Left lung (tissue), 10 donors: Measurements from ENCODE around the gene ASB3. TPM values are rescaled to one million over a fixed set of nuclear protein-coding genes. Genes with fewer than 3 reads are reported as not detected.
A peak's percentile ranks its signal among the peaks of the same experiment; 100 is the strongest.
"Not testable (repeated sequence)": the region's sequence is repeated elsewhere in the genome, so short reads cannot be mapped to it uniquely, and the experiment has no call there.

Experiments used
- ATAC-seq: fragments of 200-7000 bp; cut with Tn5 transposase; one replicate; pipeline ENCODE4 v1.9.1; 2020; ENCODE audit warnings: moderate library complexity
- DNase-seq, 4 donors: peaks; one replicate each; pipeline ENCODE4 v3.0.0-alpha.2; 2013 to 2020
- H3K27ac ChIP-seq, 2 donors: fragments of 200-600 bp; sonication (generic) in 1 of 2; one replicate each; pipeline versions ENCODE4 v1.5.0 to v1.8.0; 2020 to 2021
- H3K27me3 ChIP-seq, 2 donors: fragments of 200-600 bp; sonication (generic) in 1 of 2; one replicate each; pipeline versions ENCODE4 v1.5.0 to v1.8.0; 2020 to 2021
- H3K36me3 ChIP-seq, 2 donors: fragments of 200-600 bp; sonication (generic) in 1 of 2; one replicate each; pipeline versions ENCODE4 v1.5.0 to v1.8.0; 2020 to 2021
- H3K4me1 ChIP-seq, 2 donors: fragments of 200-600 bp; one replicate each; pipeline ENCODE4 v1.8.0; 2021
- H3K4me3 ChIP-seq, 2 donors: fragments of 200-600 bp; sonication (generic) in 1 of 2; one replicate each; pipeline versions ENCODE4 v1.5.0 to v1.8.0; 2020 to 2021; ENCODE audit warnings: mild to moderate bottlenecking in 1 of 2
- H3K9me3 ChIP-seq, 2 donors: fragments of 200-600 bp; sonication (generic) in 1 of 2; one replicate each; pipeline versions ENCODE4 v1.5.0 to v1.8.0; 2020 to 2021
- CTCF ChIP-seq, 2 donors: fragments of 200-600 bp; sonication (generic) in 1 of 2; IDR thresholded peaks; one replicate each; pipeline versions ENCODE4 v1.5.0 to v1.8.0; 2021; ENCODE audit warnings: antibody characterized with exemption in 2 of 2
- intact Hi-C, 2 donors: fragments of 100-400 bp; cut with DNase I; formaldehyde crosslinking; loops; one replicate each; pipeline versions ENCODE4 v1.11.2 to v1.14.2; 2022
- polyA plus RNA-seq, 6 donors: library from polyadenylated mRNA; unstranded; fragments of 120-200 nt; gene quantifications; one replicate each; pipeline ENCODE4 v1.2.1, GENCODE V29; 2013; ENCODE audit not compliant: insufficient read length in 6 of 6
- total RNA-seq, 2 donors: library from RNA; stranded (reverse); fragmentation: NEBNext Ultra II Directional; extraction: Animal tissue kit (Norgen Biotek cat#: 25700); gene quantifications; one replicate each; pipeline ENCODE4 v1.2.1, GENCODE V29; 2021
- donor health status: DM: no; HTN: yes; CAD: no.
- donor health status: DM: no; HTN: no; CAD: no.

ASB3 gene
- total and polyA plus RNA-seq, 8 donors, result 22.7 to 39.6 (median 31.3) TPM

GRCh38 chr2:53694096-53694771 is 92.5 kb downstream of the ASB3 start:
- H3K27me3 ChIP-seq, result no peaks in the 10 kb centered on the region
- no peaks in the 10 kb centered on the region for H3K9me3 ChIP-seq
- no peak overlapping the region for H3K27ac ChIP-seq
- DNase-seq (no peak), ATAC-seq (no peak)
- peaks cover 0 to 16% of the 10 kb centered on the region in 2 donors for H3K36me3 ChIP-seq
- no peaks in the 10 kb centered on the region for H3K4me1 ChIP-seq
- intact Hi-C loops, result no loop called here
- H3K4me3 ChIP-seq, result no peak overlapping the region
- no peak for TF ChIP-seq CTCF (IDR thresholded peaks at IDR 0.05)

- H3K4me3 ChIP-seq, result no peak overlapping the region
- no peak overlapping the region for H3K27ac ChIP-seq
- ATAC-seq (no peak), DNase-seq (no peak)
- no peak for TF ChIP-seq CTCF (IDR thresholded peaks at IDR 0.05)
- H3K9me3 ChIP-seq, result no peaks in the 10 kb centered on the region
- H3K27me3 ChIP-seq, result no peaks in the 10 kb centered on the region
- intact Hi-C loops, result no loop called here
- H3K4me1 ChIP-seq, result no peaks in the 10 kb centered on the region
- peaks cover 0 to 25% of the 10 kb centered on the region in 2 donors for H3K36me3 ChIP-seq
Measured at GRCh38 chr2:53690876-53691275, 95.9 kb downstream of the ASB3 start.

GRCh38 chr2:53672881-53673522 is 113.8 kb downstream of the ASB3 start:
- Histone ChIP-seq H3K4me3 (no peak overlapping the region), H3K27me3 (no peaks in the 10 kb centered on the region), H3K4me1 (no peaks in the 10 kb centered on the region), H3K9me3 (no peaks in the 10 kb centered on the region), H3K27ac (no peak overlapping the region), H3K36me3 (peaks cover 0 to 11% of the 10 kb centered on the region in 2 donors)
- TF ChIP-seq CTCF (IDR thresholded peaks at IDR 0.05), result no peak
- no peak for DNase-seq
- intact Hi-C loops, result no loop called here
- peak; percentile 50 for ATAC-seq

- Histone ChIP-seq H3K9me3 (peaks cover 0 to 2% of the 10 kb centered on the region in 2 donors), H3K36me3 (peaks cover 0 to 11% of the 10 kb centered on the region in 2 donors), H3K4me1 (no peaks in the 10 kb centered on the region), H3K4me3 (no peak overlapping the region), H3K27me3 (no peaks in the 10 kb centered on the region), H3K27ac (no peak overlapping the region)
- DNase-seq, result peak in 2 of 4 donors; percentile 27 to 56
- intact Hi-C loops, result no loop called here
- no peak for TF ChIP-seq CTCF (IDR thresholded peaks at IDR 0.05)
- ATAC-seq, result no peak
Measured at GRCh38 chr2:53670331-53670730, 116.4 kb downstream of the ASB3 start.

- Histone ChIP-seq H3K4me3 (no peak overlapping the region), H3K9me3 (peaks cover 0 to 2% of the 10 kb centered on the region in 2 donors), H3K4me1 (no peaks in the 10 kb centered on the region), H3K27me3 (no peaks in the 10 kb centered on the region), H3K27ac (no peak overlapping the region), H3K36me3 (peaks cover 0 to 11% of the 10 kb centered on the region in 2 donors)
- intact Hi-C loops, result no loop called here
- ATAC-seq, result no peak
- DNase-seq, result no peak
- no peak for TF ChIP-seq CTCF (IDR thresholded peaks at IDR 0.05)
Measured at GRCh38 chr2:53668624-53669026, 118.1 kb downstream of the ASB3 start.

GRCh38 chr2:53667130-53667529 is 119.6 kb downstream of the ASB3 start:
- H3K27me3 ChIP-seq, result not testable (repeated sequence)

More at GRCh38 chr2:53667130-53667529, 119.6 kb downstream of the ASB3 start:
- H3K36me3 ChIP-seq, result peaks cover 0 to 11% of the 10 kb centered on the region in 2 donors
- H3K4me3 ChIP-seq, intact Hi-C loops, ATAC-seq, H3K27ac ChIP-seq, DNase-seq, H3K9me3 ChIP-seq, H3K4me1 ChIP-seq: not testable (repeated sequence)
